Stimulated activated CD8-positive, alpha-beta memory T cell treated with anti-CD3 and anti-CD28 coated beads, Interleukin-12 subunit alpha, Interleukin-12 subunit beta, amount 100 ng/mL, for 24 hours (primary cell): ENCODE measurements around the gene PPM1H.
"Not testable (repeated sequence)": the region's sequence is repeated elsewhere in the genome, so short reads cannot be mapped to it uniquely, and the experiment has no call there.

Experiments
- DNase-seq: peaks from one replicate; pipeline ENCODE4 v3.0.0-alpha.2; 2020; ENCODE audit errors: extremely low read depth

The PPM1H gene

DNA sequence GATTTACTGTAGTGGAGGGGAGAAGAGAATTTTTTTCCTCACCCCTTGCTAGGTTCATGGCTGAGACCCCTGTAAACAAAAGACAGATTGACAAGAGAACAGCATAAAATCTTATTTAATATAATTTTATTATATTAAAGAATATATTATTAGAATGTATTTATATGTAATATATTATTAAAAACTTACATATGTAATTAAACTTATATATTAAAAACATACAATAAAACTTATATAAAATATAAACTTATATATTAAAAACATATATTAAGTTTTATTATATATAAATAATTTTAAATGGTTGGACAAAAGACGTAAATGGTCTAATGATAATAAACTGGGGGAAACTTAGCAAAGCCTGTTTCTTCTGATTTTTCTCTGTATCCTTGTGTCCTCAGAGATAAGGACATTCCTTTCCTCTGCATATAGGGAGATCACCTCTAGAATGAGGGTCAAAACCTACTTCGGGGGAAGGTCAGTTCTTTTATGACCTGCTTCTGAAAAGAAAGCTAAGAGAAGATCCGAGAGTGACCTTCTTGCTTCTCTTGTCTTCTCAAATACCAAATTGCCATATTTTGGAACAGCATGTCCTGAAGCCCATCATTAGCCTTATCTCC lies 8.9 kb upstream of the PPM1H start:
- DNase-seq, result no peak

DNA sequence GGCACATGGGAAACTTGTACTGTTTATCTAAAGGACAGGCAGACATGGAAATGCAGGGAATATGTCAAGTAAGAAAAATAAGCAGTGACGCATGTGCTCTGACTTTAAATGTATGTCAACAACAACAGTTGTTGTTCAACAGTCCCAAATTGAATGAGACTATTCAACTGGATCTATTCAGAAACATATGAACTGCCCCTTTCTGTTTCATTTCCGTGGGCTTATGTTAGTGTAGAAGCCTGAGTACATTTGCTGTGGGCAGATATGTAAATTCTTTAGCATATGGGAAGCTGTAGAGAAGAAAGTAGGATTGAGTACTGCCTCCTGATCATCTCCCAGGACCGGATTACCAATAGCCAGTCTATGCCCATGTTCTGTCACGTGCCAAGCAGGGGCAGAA lies 7.4 kb upstream of the PPM1H start:
- not testable (repeated sequence) for DNase-seq

GRCh38 chr12:62934239-62934798 lies 631 bp downstream of the PPM1H start:
- DNase-seq, result no peak

DNA sequence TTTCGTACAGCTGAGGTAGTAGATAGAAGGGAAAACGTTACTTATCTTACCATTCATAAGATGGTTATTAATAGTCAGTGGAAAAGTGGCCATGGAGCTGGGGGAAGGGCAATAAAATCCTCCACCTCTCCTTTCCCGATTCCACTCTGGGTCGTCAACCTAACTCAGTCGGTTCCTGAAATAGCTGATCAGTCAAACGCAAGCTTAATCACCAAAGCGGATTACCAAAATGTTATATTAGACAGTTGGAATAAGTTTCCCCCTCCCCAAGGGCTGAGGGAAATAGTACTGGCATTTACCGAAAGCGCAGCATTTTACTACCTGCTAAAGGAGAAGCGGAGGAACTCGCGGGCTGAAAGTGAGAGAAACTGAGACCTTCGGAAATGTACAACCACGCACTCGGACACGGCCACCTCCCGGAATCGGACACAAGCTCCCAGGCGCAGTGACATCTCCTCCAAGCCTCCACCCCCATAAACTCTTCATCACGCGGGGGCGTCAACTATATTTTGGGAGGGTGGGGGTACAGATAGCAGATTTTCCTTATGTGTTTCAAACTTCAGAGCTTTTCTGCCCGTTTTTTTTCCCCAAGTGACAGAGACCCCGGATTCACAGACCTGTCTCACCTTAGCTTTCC lies 1.2 kb downstream of the PPM1H start:
- DNase-seq, result no peak

- DNase-seq, result no peak
Measured at GRCh38 chr12:62933220-62933601, 1.7 kb downstream of the PPM1H start.

DNA sequence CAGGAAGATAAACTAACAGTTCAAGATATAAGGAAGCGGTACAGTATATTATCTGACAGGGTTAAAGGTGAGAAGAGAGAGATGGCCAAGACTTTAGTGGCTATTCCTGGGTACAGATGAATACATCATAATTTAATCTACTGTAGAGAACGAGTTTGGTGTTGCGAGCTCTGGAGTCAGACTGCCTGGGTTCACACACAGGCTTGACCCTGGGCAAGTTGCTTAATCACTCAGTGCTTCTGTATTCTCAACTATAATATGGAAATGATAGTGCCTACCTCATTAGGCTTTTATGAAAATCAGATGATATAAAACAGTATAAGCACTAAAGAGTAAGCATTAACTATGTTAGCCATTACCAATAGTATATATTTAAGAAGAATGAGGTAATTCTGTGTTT lies 3.5 kb downstream of the PPM1H start:
- no peak for DNase-seq

DNA sequence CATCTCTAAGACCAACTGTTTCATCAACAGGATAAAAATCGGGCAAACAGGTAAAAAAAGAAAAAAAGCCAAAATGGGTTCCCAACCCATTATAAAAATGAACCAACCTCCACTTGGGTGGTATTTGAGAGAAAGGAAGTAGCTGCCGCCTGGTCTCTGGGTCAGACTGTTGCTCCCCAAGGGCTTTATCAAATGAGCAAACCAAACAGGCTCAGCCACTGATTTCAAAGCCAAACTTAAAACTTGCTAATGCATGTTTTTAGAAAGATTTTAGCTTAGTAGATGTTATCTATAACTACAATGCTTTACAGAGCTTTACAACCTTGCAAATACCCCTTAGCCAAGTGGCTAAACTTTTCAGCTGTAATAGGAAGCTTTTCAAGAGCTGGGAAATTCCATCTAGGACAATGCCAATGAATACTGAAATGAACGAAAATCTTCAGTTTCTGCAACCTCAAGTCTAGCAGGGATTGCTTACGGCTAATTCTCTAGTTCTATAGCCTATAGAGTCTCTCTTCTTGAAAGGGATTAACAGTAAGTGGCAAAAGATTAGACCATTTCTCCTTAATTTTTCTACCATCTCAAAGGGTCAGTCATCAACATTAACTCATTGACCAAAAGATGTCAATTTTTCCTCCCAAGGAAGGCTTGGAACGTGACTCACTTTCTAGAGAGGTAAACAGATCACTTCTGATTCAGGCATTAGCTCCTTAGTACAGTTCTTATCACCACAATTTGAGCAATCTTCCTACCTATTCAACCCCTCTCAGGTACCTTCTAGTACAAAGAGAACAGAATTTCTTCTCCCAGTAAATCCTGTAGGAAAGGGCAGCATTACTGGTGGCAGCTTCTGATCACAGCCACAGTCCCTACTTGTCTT lies 4.2 kb downstream of the PPM1H start:
- DNase-seq, result no peak

GRCh38 chr12:62928632-62929031 lies 6.3 kb downstream of the PPM1H start:
- DNase-seq, result no peak

- no peak for DNase-seq
Measured at GRCh38 chr12:62925680-62926079, 9.3 kb downstream of the PPM1H start.

- no peak for DNase-seq
Measured at GRCh38 chr12:62924084-62924483, 10.9 kb downstream of the PPM1H start.

- DNase-seq, result no peak
Measured at GRCh38 chr12:62922539-62922938, 12.4 kb downstream of the PPM1H start.

GRCh38 chr12:62919838-62920237 lies 15.1 kb downstream of the PPM1H start:
- DNase-seq, result no peak

GRCh38 chr12:62917926-62918325 lies 17.0 kb downstream of the PPM1H start:
- no peak for DNase-seq

DNA sequence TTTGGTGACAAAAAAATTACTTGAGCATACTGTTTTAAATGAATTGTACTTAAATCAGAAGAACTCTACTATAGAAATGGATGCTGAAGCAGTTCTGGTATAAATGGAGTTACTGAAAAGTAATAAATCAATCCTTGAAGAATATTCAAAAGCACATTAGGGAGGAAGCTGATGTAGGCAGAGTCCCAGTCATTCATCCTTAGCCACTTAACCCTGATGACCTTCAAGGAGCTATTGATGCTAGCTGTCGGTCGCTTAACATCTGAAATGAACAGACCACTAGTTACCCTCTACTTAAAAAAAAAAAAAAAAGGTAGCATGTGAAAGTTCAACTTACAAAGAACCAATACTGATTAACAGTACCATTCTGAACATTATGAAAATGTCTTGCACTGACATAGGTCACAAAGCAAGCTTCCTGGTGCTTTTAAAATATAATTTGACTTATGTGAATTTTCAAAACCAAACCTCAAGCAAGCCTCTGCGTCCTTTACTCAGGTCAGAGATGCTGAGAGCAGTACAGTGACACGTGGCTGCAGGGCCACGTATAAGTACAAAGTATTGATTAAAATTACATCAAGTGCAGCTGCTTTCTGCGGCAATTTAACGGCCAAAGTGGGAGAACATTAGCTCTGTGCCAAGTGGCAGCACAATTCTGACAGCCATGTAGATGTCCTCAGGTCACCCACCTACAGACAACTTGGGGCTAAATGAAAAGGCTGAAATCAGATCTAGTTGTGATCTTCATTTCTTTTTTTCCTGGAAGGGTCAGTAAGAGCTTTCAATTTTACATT lies 18.1 kb downstream of the PPM1H start:
- DNase-seq, result no peak

- no peak for DNase-seq
Measured at GRCh38 chr12:62915204-62915529, 19.8 kb downstream of the PPM1H start.

DNA sequence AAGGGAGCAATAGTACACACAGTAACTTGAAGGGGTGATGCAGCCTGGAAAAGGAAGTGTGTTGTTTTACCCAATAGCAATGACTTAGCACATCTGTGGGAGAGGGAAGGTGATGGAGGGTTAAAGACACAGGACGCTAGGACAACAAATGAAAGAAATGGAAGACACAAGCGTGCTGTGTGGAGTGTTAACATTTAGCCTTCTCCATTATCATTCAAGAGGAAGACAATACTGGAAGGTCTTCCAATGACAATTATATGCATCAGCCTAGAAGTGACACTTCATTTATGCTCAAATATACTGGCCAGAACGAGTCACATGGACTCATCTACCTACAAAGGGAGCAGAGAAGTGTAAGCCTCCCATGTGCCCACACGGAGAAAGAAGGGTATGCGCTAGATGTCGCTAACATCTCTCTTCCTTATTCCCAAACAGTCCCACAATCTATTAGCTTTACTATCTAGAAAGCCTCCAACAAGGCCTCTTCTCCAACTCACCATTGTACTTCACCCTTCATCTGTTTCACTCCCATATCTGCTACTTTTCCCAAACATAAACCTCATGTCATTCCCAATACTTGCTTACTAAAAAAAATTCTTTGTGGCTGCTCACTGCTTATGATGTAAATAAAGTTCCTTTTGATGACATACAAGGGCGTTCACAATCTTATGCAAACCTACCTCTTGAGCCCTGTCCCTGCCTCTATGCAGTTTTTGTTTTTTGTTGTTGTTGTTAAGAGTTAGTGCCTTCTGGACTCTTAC lies 20.3 kb downstream of the PPM1H start:
- no peak for DNase-seq

DNA sequence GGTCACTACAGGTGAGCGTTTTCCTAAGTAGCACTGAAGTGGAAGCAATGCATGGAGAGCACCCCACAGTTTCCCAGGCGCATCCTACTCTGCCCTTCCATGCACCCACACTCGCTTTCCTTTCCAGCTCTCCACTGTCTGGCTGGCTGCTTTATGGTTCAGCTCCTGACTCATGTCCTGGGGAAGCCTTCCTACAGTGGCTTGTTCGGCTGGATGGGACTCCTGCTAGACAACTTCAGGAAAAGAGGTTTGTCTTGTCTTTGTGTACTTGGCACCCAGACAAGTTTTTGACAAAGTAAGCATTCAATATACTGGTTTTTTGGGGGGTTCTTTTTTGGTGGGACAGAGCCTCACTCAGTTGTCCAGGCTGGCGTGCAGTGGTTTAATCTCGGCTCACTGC lies 21.6 kb downstream of the PPM1H start:
- DNase-seq, result no peak

DNA sequence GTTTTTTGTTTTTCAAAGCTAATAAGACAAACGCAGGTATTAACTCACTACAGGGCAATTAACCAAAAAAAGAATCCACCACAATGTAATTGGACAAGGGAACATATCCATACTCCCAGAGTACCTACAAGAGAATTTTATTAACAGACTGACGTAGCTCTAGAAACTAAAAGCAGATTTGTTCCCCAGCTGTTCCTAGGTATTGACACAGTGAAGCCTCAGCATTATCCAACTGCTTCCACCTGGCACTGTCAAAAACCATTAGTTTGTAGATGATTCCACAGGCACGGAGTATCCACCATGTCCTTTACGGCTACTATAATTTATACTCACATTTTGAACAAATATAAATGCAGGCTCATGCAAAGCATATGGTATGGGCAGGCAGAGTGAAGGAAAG lies 22.3 kb downstream of the PPM1H start:
- no peak for DNase-seq

- no peak for DNase-seq
Measured at GRCh38 chr12:62911286-62911685, 23.7 kb downstream of the PPM1H start.

DNA sequence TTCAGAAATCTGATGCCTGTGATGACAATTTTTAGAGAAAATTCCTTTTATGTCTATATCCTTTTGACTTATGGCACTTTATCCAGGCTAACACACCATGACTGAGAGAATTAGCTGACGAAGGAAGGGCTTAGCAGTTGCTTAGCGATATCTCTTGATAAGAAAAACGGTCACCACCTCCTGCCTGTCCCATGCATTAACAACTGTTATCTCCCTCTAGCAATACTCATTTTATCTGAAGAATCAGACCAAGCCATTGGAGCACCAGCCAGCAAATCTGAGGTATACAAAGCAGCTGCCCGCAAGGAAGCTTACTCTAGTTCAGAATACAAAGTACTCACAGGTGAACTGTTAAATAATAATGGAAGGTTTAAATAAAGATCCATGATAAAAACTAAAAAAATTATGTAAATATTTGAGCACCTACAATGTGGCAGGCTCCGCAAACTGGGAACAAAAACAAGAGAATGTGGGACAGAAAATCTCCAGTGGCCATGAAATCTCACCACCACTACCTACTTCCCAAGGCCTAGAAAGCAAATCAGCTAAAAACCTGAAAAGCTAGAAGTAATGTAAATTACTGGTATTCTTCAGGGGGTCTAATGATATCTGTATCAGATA lies 24.3 kb downstream of the PPM1H start:
- DNase-seq, result no peak

DNA sequence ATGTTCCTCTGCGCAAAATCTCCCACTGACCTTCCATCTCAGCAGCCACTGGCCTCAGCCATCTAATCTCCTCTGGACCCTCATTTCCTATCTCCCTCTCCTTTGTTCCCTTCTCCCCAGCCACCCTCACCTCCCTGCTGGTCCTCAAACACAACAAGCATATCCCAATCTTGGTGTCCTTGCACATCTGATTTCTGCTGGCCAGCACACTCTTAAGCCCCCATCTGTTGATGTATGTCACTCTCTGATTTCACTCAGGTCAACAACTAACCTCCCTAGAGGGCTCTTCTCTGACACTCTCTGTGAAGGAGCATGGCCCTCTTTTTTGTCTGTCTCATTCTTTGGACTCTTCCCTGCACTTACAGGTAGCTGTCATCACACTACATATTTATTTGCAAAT lies 25.6 kb downstream of the PPM1H start:
- DNase-seq, result no peak
